ENCODE data around the gene LRIT1. TPM values are rescaled to one million over a fixed set of nuclear protein-coding genes. Genes with fewer than 3 reads are reported as not detected.

The LRIT1 gene
- total RNA-seq, 1 experiment from 2014 or later = not detected

DNA sequence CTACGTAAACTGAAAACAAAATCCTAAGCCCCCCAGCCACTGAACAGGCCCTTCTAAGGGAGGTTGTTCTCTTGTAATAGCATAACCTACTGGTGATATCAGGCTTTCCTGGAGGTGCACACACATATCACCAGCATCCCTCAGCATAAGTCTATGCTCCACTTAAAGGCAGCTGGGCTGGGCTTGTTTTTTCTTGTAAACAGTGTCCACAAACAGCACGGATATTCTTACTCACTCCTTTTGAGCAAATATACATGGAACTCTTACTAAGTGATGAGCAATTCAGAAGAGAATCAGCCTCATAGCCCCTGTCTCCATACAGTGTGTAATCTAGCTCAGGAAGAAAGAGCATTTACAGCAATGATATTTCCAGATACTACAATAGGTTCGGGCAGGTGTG is 2.4 kb downstream of the LRIT1 start:
- no peak for TF ChIP-seq POLR2A (IDR thresholded peaks at IDR 0.05; ENCODE audit: borderline replicate concordance, extremely low read depth, insufficient read depth, insufficient read length)
- TF ChIP-seq, protein P1, sequence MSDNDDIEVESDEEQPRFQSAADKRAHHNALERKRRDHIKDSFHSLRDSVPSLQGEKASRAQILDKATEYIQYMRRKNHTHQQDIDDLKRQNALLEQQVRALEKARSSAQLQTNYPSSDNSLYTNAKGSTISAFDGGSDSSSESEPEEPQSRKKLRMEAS (IDR thresholded peaks at IDR 0.05) = no peak
- TF ChIP-seq, protein P2, sequence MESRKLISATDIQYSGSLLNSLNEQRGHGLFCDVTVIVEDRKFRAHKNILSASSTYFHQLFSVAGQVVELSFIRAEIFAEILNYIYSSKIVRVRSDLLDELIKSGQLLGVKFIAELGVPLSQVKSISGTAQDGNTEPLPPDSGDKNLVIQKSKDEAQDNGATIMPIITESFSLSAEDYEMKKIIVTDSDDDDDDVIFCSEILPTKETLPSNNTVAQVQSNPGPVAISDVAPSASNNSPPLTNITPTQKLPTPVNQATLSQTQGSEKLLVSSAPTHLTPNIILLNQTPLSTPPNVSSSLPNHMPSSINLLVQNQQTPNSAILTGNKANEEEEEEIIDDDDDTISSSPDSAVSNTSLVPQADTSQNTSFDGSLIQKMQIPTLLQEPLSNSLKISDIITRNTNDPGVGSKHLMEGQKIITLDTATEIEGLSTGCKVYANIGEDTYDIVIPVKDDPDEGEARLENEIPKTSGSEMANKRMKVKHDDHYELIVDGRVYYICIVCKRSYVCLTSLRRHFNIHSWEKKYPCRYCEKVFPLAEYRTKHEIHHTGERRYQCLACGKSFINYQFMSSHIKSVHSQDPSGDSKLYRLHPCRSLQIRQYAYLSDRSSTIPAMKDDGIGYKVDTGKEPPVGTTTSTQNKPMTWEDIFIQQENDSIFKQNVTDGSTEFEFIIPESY (IDR thresholded peaks at IDR 0.05; ENCODE audit: extremely low read depth, insufficient replicate concordance, low read length) = no peak
- no peak for TF ChIP-seq EGR1 (IDR thresholded peaks at IDR 0.05; ENCODE audit: low read depth)
- TF ChIP-seq EZH2phosphoT487 (IDR thresholded peaks at IDR 0.05; ENCODE audit: borderline replicate concordance) = no peak
- no peak for TF ChIP-seq SRF (IDR thresholded peaks at IDR 0.05; ENCODE audit: low read depth)
- TF ChIP-seq EZH2 (IDR thresholded peaks at IDR 0.05) = no peak
- TF ChIP-seq CEBPB (IDR thresholded peaks at IDR 0.05; ENCODE audit: low read depth) = no peak
- no peak for TF ChIP-seq YY1 (IDR thresholded peaks at IDR 0.05; ENCODE audit: extremely low read depth, insufficient replicate concordance, low read depth, low read length)
- TF ChIP-seq ZNF274 (IDR thresholded peaks at IDR 0.05; ENCODE audit: low read depth, low read length) = no peak
- no peak for TF ChIP-seq ELF1 (IDR thresholded peaks at IDR 0.05; ENCODE audit: borderline replicate concordance, low read depth)
- TF ChIP-seq, protein P3, sequence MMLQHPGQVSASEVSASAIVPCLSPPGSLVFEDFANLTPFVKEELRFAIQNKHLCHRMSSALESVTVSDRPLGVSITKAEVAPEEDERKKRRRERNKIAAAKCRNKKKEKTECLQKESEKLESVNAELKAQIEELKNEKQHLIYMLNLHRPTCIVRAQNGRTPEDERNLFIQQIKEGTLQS (IDR thresholded peaks at IDR 0.05) = no peak
- TF ChIP-seq SIN3A (IDR thresholded peaks at IDR 0.05; ENCODE audit: low read depth) = no peak
- no peak for TF ChIP-seq SP1 (IDR thresholded peaks at IDR 0.05; ENCODE audit: low read depth)
- TF ChIP-seq ZFX (IDR thresholded peaks at IDR 0.05) = no peak
- TF ChIP-seq, protein P4, sequence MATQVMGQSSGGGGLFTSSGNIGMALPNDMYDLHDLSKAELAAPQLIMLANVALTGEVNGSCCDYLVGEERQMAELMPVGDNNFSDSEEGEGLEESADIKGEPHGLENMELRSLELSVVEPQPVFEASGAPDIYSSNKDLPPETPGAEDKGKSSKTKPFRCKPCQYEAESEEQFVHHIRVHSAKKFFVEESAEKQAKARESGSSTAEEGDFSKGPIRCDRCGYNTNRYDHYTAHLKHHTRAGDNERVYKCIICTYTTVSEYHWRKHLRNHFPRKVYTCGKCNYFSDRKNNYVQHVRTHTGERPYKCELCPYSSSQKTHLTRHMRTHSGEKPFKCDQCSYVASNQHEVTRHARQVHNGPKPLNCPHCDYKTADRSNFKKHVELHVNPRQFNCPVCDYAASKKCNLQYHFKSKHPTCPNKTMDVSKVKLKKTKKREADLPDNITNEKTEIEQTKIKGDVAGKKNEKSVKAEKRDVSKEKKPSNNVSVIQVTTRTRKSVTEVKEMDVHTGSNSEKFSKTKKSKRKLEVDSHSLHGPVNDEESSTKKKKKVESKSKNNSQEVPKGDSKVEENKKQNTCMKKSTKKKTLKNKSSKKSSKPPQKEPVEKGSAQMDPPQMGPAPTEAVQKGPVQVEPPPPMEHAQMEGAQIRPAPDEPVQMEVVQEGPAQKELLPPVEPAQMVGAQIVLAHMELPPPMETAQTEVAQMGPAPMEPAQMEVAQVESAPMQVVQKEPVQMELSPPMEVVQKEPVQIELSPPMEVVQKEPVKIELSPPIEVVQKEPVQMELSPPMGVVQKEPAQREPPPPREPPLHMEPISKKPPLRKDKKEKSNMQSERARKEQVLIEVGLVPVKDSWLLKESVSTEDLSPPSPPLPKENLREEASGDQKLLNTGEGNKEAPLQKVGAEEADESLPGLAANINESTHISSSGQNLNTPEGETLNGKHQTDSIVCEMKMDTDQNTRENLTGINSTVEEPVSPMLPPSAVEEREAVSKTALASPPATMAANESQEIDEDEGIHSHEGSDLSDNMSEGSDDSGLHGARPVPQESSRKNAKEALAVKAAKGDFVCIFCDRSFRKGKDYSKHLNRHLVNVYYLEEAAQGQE (IDR thresholded peaks at IDR 0.05; ENCODE audit: low read depth) = no peak
- TF ChIP-seq, protein P5, sequence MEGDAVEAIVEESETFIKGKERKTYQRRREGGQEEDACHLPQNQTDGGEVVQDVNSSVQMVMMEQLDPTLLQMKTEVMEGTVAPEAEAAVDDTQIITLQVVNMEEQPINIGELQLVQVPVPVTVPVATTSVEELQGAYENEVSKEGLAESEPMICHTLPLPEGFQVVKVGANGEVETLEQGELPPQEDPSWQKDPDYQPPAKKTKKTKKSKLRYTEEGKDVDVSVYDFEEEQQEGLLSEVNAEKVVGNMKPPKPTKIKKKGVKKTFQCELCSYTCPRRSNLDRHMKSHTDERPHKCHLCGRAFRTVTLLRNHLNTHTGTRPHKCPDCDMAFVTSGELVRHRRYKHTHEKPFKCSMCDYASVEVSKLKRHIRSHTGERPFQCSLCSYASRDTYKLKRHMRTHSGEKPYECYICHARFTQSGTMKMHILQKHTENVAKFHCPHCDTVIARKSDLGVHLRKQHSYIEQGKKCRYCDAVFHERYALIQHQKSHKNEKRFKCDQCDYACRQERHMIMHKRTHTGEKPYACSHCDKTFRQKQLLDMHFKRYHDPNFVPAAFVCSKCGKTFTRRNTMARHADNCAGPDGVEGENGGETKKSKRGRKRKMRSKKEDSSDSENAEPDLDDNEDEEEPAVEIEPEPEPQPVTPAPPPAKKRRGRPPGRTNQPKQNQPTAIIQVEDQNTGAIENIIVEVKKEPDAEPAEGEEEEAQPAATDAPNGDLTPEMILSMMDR (IDR thresholded peaks at IDR 0.05 in 2 of 3, conservative IDR thresholded peaks at IDR 0.05 in 1 of 3; ENCODE audit: borderline replicate concordance in 1 of 3, insufficient read depth in 1 of 3, low read depth in 2 of 3, low read length in 2 of 3) = no peak
- no peak for TF ChIP-seq FOSL1 (IDR thresholded peaks at IDR 0.05; ENCODE audit: low read depth)
- DNase-seq (ENCODE audit: low read depth, low spot score) (no peak), ATAC-seq (no peak)
- Histone ChIP-seq H3K9me3 (ENCODE audit: control insufficient read depth in 1 of 2, insufficient read depth in 1 of 2, low read depth in 1 of 2, low read length in 2 of 2) (no peaks in the 10 kb centered on the region), H3K27me3 (ENCODE audit: insufficient read depth, low read length) (no peaks in the 10 kb centered on the region; the same call in 1 of the 2 replicates), H4K20me1 (ENCODE audit: insufficient read depth) (no peaks in the 10 kb centered on the region), H3K36me3 (ENCODE audit: control insufficient read depth in 1 of 2, insufficient read depth in 2 of 2, low read length in 2 of 2) (no peaks in the 10 kb centered on the region), H3K4me1 (ENCODE audit: control insufficient read depth in 1 of 2, insufficient read depth in 2 of 2, low read length in 2 of 2) (no peaks in the 10 kb centered on the region), H3K9ac (ENCODE audit: low read length) (no peak overlapping the region), H3K79me2 (ENCODE audit: insufficient read depth, low read length) (no peaks in the 10 kb centered on the region), H3K4me2 (ENCODE audit: low read length) (no peak overlapping the region), H3K27ac (ENCODE audit: low read depth, low read length) (no peak overlapping the region), H3K9me2 (ENCODE audit: insufficient read depth) (no peaks in the 10 kb centered on the region), H2AFZ (ENCODE audit: low read depth, low read length, poor library complexity, severe bottlenecking) (no peak overlapping the region), H3K4me3 (replicated peaks in 1 of 2; ENCODE audit: low read depth in 1 of 2, low read length in 2 of 2) (no peak overlapping the region)
- intact Hi-C loops (cut with micrococcal nuclease) = no loop called here
- BruUV-seq (replicated peaks) = no TSS peak
- ChIA-PET POLR2A (no interaction called here), CTCF (no interaction called here), RAD21 (ENCODE audit: low non-redundant PET in 1 of 2, low total read pairs in 2 of 2, uncharacterized antibody in 2 of 2, unreplicated experiment in 2 of 2) (no interaction called here)

Measured in HCT116 (cell line).